Measurements from ENCODE around the gene PLS1. TPM values are rescaled to one million over a fixed set of nuclear protein-coding genes. Genes with fewer than 3 reads are reported as not detected.

PLS1 gene
- total and polyA plus RNA-seq, 11 donors, result 0.80 to 3.7 (median 1.7) TPM

- peak; percentile 80 to 96 (median 94) for ATAC-seq
- H3K27me3 ChIP-seq, result peaks cover 0 to 14% (median 0%) of the 10 kb centered on the region in 9 donors
- 0 to 1% (median 1%) methylated on average over 15 to 73 of the region's 73 CpGs for WGBS, 4 donors
- H3K4me1 ChIP-seq, result peaks cover 0 to 21% (median 6%) of the 10 kb centered on the region in 12 donors
- DNase-seq, result peak; percentile 77 to 84 (median 83)
- TF ChIP-seq CTCF (IDR thresholded peaks at IDR 0.05) (no peak), POLR2A (IDR thresholded peaks at IDR 0.05) (peak; percentile 86 to 92)
- peak within 1 kb of the TSS; percentile 82 to 99 (median 91) for H3K27ac ChIP-seq
- intact Hi-C loops (cut with DNase I), result loop anchor here in 7 of 10 donors (2.0 to 10.0 kb wide), 7 partner anchors 127 to 281 kb away; partner anchors contain the start of genes PLS1 (in 4 of the 7), U2SURP (in 2 of the 7) and ATR (in 1 of the 7)
- H3K9me3 ChIP-seq, result peaks cover 0 to 4% (median 0%) of the 10 kb centered on the region in 12 donors
- H3K4me3 ChIP-seq, result peak within 1 kb of the TSS; percentile 72 to 96 (median 80)
- peaks cover 0 to 5% (median 0%) of the 10 kb centered on the region in 9 donors for H3K36me3 ChIP-seq
These were observed 127.9 kb downstream of the PLS1 start, which contains the start of gene TRPC1 for GRCh38 chr3:142723968-142724681. Gene TRPC1 (plus strand): TSS chr3:142724034. CDS start chr3:142724560, 526 bp downstream.

- H3K9me3 ChIP-seq, result peaks cover 0 to 4% (median 0%) of the 10 kb centered on the region in 12 donors
- TF ChIP-seq CTCF (IDR thresholded peaks at IDR 0.05) (peak in 3 of 12 donors; percentile 22 to 27 (median 25)), POLR2A (IDR thresholded peaks at IDR 0.05) (no peak)
- H3K4me3 ChIP-seq, result peak overlapping the region; percentile 72 to 96 (median 80)
- intact Hi-C loops (cut with DNase I), result loop anchor here in 7 of 10 donors (2.0 to 10.0 kb wide), 7 partner anchors 128 to 280 kb away; partner anchors contain the start of genes PLS1 (in 4 of the 7), U2SURP (in 2 of the 7) and ATR (in 1 of the 7)
- peaks cover 0 to 14% (median 0%) of the 10 kb centered on the region in 9 donors for H3K27me3 ChIP-seq
- peak; percentile 39 to 58 (median 56) for ATAC-seq
- peaks cover 0 to 6% (median 0%) of the 10 kb centered on the region in 9 donors for H3K36me3 ChIP-seq
- 1 to 3% (median 2%) methylated on average over 35 of the region's 35 CpGs for WGBS, 4 donors
- DNase-seq, result peak; percentile 35 to 64 (median 44)
- H3K27ac ChIP-seq, result peak overlapping the region; percentile 82 to 99 (median 91)
- H3K4me1 ChIP-seq, result peaks cover 0 to 21% (median 6%) of the 10 kb centered on the region in 12 donors
These were observed 128.6 kb downstream of the PLS1 start for GRCh38 chr3:142724682-142725356.

GRCh38 chr3:142725357-142725739 is 129.2 kb downstream of the PLS1 start:
- peaks cover 0 to 21% (median 6%) of the 10 kb centered on the region in 12 donors for H3K4me1 ChIP-seq
- WGBS, 4 donors, result 57 to 61% (median 60%) methylated on average over 5 of the region's 5 CpGs

More at GRCh38 chr3:142725357-142725739, 129.2 kb downstream of the PLS1 start:
- DNase-seq (no peak), ATAC-seq (no peak)
- H3K27ac ChIP-seq, result peak overlapping the region in 9 of 12 donors; percentile 82 to 99 (median 92)
- TF ChIP-seq CTCF (IDR thresholded peaks at IDR 0.05) (no peak), POLR2A (IDR thresholded peaks at IDR 0.05) (no peak)
- peaks cover 0 to 14% (median 0%) of the 10 kb centered on the region in 9 donors for H3K27me3 ChIP-seq
- intact Hi-C loops (cut with DNase I), result loop anchor here in 6 of 10 donors (2.0 to 10.0 kb wide), 5 partner anchors 131 to 279 kb away; partner anchors contain the start of genes U2SURP (in 2 of the 6), ATR (in 1 of the 6) and PLS1 (in 1 of the 6)
- H3K36me3 ChIP-seq, result peaks cover 0 to 6% (median 0%) of the 10 kb centered on the region in 9 donors
- peaks cover 0 to 4% (median 0%) of the 10 kb centered on the region in 12 donors for H3K9me3 ChIP-seq
- H3K4me3 ChIP-seq, result peak overlapping the region in 11 of 12 donors; percentile 72 to 96 (median 79)

Measured in heart left ventricle (tissue), 16 donors.